Dermis lymphatic vessel endothelial cell (primary cell): ENCODE data around the gene EIF4G3. TPM values are rescaled to one million over a fixed set of nuclear protein-coding genes. Genes with fewer than 3 reads are reported as not detected.

Experiments used
- total RNA-seq: library from RNA; depleted of rRNA; stranded (reverse); fragments of >200 nt; gene quantifications from 2 replicates; pipeline ENCODE4 v1.2.1, GENCODE V29; 2014

Gene EIF4G3, protein sequence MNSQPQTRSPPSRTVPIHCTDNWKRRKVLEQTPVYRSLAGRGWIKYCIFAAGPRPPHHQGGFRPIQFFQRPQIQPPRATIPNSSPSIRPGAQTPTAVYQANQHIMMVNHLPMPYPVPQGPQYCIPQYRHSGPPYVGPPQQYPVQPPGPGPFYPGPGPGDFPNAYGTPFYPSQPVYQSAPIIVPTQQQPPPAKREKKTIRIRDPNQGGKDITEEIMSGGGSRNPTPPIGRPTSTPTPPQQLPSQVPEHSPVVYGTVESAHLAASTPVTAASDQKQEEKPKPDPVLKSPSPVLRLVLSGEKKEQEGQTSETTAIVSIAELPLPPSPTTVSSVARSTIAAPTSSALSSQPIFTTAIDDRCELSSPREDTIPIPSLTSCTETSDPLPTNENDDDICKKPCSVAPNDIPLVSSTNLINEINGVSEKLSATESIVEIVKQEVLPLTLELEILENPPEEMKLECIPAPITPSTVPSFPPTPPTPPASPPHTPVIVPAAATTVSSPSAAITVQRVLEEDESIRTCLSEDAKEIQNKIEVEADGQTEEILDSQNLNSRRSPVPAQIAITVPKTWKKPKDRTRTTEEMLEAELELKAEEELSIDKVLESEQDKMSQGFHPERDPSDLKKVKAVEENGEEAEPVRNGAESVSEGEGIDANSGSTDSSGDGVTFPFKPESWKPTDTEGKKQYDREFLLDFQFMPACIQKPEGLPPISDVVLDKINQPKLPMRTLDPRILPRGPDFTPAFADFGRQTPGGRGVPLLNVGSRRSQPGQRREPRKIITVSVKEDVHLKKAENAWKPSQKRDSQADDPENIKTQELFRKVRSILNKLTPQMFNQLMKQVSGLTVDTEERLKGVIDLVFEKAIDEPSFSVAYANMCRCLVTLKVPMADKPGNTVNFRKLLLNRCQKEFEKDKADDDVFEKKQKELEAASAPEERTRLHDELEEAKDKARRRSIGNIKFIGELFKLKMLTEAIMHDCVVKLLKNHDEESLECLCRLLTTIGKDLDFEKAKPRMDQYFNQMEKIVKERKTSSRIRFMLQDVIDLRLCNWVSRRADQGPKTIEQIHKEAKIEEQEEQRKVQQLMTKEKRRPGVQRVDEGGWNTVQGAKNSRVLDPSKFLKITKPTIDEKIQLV (N-terminal part only)
- total RNA-seq: 38.2 and 39.0 TPM in 2 replicates

DNA sequence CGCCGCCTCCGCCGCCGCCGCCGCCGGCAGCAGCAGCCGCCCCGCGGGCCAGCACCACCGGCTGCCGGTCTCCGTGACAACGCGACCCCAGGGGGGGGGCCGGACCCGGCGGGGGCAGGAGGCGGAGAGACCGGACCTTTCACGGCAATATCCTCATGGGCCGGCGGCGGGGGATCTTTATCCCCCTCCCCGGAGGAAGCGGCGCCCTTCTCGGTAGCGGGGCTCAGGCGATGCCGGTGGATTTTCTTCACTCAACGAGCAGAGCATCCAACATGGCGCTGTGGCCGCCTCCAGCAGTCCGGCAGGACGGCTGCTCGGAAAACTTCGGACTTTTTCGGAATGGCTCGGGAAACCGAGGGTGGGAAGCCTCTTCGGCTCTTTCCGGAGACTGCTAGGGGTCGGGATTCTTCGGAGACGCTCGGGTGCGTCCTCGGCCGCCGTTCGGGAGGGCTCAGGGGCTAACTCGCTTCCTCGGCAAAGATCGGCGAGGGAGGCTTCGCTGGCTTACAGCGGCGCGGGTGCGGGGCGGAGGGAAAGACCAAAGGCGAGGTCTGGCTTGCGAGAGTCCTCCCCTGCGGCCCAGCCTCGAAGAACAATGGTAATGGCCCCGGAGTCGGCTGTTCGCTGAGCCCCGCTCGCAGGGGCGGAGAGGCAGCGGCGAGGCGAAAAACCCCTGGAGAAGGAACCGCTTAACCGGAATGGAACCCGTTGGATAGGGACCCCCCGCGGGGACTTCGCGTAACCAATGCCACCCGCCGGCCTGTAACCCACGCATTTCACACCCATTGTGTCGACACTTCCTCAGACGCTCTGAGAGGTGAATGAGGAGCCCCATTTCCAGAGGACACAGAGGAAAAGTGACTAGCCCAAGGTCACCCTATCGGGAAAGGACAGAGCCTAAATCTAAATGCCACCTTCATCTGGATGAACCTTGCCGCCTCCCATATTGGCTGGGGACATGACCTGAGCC lies at the start of gene EIF4G3:
EIF4G3 (minus strand) TSS at position 312 of the 970 bp plus-strand sequence. CDS start 174,155 bp downstream, outside the sequence.

DNA sequence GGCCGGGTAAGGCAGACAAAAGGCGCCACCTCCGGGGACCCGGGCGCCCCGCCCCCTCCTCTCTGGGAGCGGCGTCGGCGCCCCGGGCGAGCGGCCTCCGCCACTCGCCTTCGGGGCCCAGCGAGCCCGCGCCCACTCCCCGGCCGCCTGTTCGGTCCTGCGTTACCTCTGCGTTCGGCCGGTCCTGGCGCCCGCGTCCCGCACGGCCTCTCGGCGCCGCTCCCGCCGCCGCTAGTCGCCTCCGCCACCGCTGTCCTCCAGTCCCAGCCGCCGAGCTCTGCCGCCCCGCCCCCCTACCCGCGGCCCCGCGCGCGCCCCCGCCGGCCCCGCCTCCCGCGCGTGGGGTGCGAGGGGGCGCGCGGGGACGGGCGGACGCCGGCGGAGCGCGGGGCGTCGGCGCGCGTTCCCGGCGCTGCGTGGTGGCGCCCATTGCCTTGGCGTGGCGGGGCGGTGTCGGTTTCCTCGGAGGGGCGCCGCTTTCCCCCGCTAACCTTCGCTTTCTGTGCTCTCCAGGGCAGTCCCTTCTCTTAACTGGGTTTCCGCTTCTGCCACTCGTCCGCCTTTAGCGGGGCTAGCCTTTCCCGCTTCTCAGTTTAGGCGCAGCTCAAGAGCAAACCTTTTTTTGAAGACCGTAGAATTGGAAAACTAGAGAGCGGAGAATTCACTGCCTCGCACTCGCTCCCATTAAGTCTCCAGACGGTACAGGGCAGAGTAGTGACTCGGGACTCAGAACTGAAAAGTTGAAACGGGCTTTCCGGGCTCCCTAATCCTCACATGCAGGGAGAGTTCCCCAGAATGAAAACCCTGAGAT lies 389.5 kb downstream of the EIF4G3 start, which contains the start of gene HP1BP3:
HP1BP3 (minus strand) TSS at position 279 of the 811 bp plus-strand sequence. CDS start 6,867 bp downstream, outside the sequence.

Other genes with a start within 250 kb of the EIF4G3 start
- gene ECE1, start 113.6 kb upstream of the EIF4G3 start, total RNA-seq: 118 and 124 TPM in 2 replicates